GM19372 (cell line): Measurements from ENCODE around the gene TCF4.

Experiments
- ATAC-seq: cut with Tn5 transposase; IDR thresholded peaks from one replicate; pipeline ENCODE4 v1.9.1; 2021; ENCODE audit warnings: mild to moderate bottlenecking, low read depth, moderate library complexity; ENCODE audit not compliant: unreplicated experiment

Gene TCF4

DNA sequence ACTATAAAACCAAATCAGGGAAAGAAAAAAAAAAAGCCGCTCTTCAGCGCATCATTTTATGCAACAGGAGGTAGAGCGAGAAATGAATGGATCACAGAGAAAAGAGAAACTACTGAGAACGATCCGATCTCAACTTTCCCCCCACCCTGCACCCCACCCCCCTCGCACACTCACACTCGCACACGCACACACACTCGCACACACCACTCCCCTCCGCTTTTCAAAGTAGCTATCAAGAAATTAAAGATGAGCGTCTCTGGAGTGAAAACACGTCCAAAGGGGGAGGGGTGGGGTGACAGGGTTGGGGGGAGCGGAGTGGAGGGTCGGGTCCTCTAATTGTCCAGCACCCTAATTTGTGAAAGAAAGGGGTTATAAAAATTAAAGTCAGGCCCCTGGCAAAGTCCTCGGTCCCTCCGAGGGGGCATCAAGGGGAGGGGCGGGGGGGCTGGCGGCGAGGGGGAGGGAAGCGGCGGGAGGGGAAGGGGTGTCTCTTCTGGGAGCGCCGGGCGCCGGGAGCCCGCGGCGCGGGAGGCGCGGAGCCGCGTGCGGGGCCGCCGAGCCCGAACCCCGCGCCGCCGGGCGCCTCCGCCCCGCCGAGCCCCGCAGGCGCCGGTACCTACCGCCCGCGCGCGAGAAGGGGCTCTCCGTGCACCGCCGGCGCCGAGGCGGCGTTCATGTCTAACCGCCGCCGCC lies 428 bp downstream of the TCF4 start:
- ATAC-seq, result no peak

DNA sequence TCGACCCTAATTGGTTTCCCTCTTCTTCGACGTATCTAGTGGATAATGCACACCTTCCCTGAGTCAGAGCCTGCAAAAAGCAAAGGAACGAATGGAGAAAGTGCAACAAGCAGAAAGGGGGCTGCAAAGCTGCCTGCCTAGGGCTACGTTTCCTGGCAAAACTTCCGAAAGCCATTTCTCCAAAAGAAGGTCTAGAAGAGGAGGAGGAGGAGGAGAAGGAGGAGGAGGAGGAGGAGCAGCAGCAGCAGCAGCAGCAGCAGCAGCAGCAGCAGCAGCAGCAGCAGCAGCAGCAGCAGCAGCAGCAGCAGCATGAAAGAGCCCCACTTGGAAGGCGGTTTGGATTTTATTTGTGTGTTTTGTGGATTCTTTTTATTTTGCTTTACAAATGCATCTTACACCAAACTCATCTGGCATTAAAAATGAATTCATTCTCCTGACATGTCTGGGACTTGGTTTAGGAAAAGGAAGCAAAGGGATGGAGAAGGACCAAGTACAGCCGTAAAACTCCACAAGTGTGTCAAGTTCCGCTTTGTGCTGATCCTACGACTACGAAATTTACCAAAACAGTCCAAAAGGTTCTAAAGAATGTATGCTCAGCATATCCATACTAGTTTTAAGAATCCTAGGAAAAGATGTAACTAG lies 2.0 kb downstream of the TCF4 start:
- no peak for ATAC-seq

DNA sequence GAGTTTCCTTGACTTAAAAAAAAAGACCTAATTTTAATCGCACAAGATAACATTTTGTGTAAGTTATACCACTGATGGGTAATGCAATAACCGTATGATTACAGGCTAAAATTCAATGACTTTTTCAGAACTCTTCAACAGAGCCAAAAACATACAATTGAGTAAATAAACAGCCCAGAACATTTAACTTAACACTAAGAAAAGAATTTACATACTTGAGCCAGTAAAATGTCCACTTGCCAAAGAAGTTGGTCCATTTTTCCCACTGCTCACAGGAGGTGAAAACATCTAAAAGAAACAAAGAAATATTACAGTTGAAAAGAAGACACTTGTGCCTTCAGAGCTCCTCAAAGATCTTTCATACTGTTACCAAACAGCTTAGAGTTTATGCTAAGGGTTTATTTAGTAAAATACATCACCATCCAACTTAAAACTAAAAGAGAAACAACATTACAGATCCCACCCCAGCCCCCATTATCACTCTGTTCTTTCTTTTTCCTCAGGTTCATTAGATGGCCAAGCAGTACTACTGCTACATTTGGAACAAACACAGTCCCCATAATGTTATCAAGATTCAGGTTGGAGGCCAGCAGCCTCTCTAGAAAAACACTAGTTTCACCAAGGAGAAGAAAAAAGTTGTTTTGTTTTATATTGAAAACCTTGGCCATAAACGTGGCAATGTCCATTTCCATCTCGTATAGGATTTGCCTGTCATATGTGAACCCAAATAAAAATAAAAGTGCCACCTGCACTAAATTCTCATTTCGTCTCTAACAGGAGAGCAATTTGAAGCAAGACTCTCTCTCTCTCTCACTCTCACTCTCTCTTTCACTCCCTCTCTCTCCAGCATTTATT lies 2.7 kb downstream of the TCF4 start:
- no peak for ATAC-seq

DNA sequence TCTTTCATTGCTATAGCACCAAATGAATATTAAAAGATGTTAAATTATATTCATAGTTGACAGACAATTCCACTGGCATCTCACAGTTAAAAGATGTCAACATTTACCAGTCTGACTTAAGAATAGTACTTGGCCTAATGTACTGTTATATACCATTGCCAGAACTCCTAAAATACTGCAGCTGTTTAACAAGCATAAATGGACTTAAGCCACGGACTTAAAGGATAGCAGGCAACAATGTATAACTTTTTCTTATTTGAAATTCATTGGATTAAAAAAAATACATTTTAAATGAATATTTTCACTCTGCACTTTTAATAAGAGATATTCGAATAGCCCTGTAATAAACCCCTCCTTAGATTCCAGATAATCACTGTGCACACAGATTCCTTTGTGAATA lies 3.8 kb downstream of the TCF4 start:
- ATAC-seq, result no peak

DNA sequence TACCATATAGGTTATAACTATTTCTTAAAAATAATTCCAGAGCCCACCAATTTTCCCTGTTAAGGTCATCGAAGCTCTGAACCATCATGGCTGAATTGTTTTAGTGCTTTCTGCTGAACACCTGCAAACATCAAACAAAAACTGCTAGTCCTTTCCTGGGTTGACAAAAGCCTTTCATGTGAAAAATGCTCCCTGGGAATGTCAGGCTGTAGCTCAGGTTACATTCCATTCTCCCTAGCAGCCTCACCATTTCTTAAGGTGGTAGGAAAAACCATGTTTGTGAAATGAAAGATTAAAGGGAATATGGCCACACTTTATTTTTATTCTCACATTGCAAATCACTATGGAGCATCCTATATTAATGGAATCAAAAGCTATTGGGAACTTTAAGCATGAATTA lies 5.7 kb downstream of the TCF4 start:
- ATAC-seq, result no peak

DNA sequence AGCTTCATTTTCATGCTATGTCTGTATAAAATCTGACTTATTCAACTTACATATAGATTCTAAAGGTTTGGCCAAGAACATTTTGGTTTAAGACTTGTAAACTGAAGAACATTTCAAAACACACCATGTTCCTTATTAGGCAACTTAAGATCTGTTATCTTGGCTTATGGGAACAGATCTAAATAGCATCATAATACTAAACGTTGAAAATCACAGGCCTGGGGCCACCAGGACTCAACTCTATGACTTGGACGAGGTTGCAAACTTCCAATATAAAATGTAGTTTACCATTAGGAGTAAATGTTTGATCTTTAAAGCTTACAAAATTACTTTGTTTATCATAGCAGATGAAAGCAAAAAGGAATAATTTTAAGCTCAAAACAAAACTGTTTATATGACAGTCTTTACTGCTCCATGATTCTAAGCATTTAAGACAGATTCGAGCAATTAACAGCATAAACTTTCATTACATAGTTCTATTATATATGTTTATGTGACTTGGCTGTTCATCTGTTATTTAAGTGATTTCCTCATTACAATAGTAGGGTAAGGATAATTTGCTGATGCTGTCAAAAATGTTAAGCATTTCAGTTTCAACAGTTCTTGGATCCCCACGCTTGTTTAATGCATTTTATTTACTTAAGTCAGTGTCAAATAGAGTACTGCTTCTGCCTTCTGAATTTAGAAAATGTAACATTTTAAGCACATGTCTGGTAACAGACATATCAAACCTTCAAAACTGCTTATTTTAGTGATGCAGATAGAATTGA lies 8.3 kb downstream of the TCF4 start:
- ATAC-seq, result no peak

DNA sequence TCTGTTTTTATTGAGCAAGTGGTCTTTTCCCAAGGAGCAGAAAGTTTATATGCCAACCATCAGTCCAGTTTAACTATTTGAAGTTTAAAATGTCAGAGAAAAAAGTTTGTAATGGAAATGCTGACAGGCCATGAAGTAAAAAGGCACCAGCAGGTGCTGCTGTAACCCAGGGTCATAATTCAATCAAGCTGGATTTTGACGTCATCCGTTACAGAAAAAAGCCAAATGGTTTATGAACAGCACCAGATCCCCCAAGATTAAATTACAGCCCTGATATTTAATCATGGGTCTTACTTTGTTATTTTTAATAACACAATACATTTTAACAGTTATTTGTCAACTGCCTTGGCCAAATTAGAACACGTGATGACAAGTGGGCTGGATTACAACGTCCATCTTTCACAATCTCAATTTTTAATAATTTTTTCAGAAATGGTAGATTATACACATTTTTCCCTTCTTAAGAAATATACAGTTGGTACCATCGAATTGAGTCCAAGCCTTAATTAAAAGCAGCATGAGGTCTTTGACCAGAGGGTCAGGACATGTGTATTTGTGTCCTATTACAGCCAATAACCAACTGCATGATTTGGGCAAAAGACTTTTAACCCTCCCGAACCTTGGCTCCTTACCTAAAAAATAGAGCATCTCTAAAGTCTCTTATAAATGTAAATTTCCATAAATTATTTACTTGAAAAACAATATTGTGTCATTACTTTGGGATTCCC lies 10.0 kb downstream of the TCF4 start:
- ATAC-seq, result no peak

DNA sequence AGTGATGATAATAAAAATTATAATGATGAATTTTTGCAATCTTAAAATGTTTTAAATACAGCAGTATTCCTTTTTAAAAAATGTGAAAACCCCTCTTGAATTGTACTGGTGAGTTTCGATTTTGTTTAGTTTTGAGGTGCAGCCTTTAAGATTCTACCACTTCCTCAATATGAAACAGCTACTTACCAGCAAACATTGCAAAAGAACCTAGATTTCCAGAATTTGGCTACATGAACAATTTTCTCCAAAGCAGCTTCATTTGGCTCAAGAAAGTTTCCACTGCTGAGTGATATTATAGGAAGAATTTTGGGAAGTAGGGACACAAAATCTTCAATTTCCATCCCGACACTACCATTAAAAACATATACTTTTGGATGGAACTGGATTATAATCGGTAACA lies 12.0 kb downstream of the TCF4 start:
- no peak for ATAC-seq

DNA sequence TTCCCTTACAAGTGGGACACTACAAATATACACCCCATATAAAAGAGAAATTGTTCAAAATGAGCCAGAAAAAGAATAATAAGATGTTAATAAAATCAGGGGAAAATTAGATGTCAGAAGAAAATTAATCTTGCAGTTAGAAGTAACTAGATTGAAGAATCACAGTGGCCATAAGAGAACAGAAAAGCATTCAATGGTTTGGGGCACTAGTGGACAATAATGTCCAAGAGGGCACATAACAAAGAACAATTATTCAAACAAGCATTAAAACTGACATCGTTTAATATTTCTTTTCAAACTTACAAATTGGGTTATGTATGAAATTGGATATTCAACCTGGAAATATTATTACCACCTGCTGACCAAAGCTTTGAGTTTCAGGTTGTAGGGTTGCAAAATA lies 12.9 kb downstream of the TCF4 start:
- ATAC-seq, result no peak

DNA sequence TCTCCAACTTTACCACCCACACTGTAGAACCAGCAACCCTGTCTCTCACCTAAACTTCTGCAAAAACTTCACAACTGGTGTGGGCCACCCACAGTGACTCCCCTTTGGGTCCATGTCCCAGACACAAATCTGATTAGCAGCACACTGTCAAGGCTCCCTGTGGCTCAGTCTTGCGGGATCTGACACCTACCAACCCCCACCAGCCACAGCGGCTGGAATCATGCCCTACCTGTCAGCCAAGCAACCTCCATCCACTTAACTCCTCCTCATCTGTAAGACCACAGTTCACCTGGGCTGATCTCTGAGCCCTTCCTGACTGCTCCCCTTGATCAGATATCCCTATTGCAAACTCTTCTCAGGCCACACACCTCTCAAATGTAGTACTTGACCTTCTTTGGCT lies 14.6 kb downstream of the TCF4 start:
- ATAC-seq, result no peak

DNA sequence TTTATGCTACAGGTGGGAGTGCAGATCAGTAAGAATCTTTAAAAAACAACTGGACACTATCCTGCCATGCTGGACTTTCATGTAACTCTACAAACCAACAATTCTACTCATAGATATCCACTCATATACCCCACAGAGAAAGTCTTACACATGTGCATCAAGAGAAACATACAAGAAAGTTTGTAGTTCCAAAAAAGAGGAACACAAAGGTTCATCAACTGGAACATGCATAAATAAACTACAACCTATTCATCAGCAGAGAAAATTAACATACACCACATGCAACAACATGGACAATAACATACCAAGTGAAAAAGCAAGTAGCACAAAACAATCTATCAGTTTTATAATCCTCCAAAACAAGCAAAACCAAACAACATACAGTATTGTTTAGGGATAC lies 17.0 kb downstream of the TCF4 start:
- no peak for ATAC-seq

DNA sequence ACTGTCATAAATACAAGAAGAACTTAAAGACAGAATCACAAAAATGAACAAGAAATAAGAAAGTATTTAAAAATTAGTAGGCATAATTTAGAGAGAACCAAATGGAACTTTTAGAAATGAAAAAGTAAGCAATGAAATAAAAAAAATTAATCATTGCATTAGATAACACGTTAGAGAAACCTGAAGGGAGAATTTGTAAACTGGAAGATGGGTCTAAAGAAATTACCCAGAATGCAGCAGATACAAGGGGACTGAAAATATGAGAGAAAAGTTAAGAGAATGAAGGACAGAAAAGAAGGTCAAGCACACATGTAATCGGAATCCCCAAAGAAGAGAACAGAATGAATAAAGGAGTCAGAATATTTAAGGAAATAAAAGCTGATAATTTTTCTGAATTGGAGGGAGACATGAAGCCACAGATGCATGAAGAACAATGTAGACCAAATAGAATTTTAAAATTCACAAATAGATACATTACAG lies 21.5 kb downstream of the TCF4 start:
- no peak for ATAC-seq

DNA sequence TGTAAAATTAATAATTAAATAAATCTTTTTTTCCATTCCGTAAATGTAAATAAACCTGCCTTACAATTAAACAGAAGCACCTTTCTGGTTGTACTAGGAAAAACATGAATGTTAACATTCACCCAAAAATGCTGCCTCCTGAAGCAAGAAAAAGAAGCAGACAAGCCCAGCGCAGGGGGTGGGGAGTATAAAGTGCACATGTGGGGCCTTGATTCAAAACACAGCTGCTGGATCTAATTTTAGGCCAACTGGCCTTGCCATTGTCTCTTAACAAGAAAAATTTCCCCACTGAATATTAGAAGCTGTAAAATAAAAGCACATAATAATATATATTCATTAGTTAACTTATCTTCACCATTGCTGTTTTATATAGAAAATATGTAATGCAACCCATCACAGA lies 28.3 kb downstream of the TCF4 start:
- no peak for ATAC-seq

DNA sequence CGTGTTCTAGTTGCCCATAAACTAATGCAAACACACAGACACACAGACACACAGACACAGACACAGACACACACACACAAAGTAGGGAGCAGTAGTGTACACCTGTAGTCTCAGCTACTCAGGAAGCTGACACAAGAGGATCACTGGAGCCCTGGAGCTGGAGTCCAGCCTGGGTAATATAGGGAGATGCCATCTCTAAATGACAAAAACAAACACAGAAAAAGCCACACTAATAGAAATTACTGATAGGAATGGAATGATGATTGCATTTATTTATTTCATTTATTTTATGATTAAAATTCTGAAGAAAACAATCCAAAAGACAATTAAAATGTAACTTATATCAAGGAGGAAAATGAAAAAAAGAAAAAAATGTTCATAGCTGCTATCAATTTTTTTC lies 30.8 kb downstream of the TCF4 start:
- no peak for ATAC-seq

DNA sequence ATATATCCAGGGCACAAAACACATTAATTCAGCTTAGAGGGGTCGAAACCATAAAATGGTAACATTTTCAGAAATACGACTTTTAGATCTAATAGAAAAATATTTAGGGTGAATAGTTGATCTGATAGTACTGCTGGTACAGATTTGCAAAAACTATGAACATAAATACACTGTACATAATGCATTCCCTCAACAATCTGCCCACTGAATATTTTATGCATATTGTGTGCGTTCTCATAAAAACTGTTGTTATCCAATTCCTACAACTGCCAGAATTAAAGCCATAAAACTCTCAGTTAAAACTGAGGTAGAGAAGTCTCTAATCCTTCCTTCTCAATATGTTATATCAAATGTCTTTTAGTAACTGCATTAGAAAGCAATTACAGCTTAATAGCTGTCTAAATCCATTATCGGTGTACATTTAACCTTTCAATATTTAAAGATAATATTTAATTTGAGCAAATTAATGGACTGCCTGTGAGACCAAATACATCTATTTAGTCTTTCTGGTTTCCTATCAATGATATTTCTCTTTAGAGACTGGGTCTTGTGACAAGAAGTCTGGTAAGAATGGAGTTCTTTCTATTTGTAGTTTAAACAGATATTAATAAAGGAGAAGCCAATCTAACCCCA lies 32.5 kb downstream of the TCF4 start:
- no peak for ATAC-seq

DNA sequence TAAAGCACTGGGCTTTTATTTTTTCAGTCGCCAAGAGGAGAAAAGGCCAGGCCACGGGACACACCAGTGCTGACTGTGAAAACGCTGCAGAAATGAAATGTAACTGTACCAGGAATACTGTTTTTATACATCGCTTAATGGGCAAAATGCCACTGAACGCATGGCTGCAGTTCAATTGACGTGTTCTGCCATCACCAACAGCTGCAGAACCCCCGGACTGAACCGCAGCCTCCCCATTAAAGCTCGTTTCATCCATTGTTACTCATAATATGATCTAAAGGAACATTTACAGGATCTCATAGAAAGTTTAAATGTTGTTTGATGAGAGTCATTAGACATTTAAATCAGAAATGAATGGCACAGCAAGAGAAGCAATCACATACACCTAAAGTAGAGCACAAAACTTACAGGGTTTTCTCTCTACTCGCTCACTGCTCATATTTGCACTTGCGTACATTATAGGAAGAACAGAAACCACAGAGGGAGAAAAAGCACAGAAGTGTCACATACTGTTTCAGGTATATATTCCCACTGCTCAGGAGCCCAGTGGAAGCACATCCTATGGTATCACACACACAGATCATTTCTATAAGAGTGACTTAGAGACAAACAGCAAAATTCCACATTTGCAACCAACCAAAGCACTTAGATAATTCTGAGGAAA lies 35.3 kb downstream of the TCF4 start:
- no peak for ATAC-seq

DNA sequence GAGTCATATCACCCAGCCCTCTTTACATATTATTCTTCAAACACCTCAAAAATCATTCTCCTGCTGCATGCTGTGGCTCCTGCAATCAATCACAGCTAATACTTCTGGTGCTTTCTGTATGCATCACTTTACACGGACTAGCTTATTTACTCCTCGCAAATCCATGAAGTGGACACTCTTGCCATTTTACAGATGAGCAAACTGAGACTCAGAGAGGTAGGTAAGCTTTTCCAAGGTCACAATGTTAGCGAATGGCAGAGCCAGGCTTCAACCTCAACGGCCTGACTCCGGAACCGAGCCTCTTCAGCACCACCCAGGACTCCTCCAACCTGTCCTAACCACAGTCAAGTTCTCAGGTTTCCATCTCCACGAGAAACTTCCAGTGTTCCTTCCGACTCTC lies 36.8 kb downstream of the TCF4 start:
- no peak for ATAC-seq

DNA sequence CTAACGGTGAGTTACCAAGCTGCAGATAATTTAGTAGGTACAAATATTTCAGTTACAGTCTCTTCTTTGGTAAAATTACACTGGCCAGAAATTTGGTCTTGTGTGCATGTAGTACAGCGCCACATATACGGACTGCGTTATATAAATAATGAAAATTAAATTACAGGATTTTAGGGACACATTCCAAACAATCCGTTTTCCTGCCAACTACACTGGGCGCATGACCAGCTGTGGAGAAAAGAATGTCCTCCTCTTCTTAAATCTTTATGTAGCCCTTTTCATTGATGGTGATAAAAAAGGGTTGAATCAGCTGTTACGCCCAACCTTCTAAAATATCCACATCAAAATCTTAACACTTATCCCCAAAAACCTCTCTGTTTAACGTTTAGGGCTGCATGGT lies 37.5 kb downstream of the TCF4 start:
- no peak for ATAC-seq

DNA sequence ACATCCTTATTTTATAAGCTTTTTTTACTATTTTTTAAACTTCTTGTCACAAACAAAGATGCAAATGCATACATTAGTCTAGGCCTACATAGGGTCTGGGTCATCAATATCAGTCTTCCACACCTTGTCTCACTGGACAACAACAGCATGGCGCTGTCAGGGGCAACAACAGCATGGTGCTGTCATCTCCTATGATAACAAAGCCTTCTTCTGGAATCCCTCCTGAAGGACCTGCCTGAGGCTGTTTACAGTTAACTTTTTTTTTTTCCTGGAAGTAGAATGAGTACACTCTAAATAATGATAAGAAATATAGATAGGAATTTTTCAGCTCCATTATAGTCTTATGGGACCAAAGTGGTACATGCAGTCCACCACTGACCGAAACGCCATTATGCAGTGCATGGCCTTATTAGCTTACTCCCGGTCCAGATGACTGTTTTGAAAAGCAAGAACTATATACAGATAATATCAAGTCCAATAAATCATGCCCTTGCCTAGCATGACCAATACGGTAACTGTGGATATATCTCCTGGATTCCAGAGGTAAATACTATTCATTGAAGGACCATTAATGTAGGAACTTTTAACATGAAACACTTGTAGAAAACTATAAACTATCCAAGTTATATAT lies 38.4 kb downstream of the TCF4 start:
- no peak for ATAC-seq
